Endothelial cell of umbilical vein (primary cell): ENCODE data around the gene ITGAE.
"Not testable (repeated sequence)": the region's sequence is repeated elsewhere in the genome, so short reads cannot be mapped to it uniquely, and the experiment has no call there.

Experiments
- CTCF ChIP-seq, 2 donors: IDR thresholded peaks; 1 replicate in 1 of 2; 2 replicates in 1 of 2; pipeline ENCODE4 v1.5.1; 2011; ENCODE audit warnings: low read length in 2 of 2, mild to moderate bottlenecking in 2 of 2, moderate library complexity in 2 of 2, control low read depth in 1 of 2, inconsistent platforms in 1 of 2, low read depth in 1 of 2; ENCODE audit not compliant: insufficient read depth in 1 of 2; ENCODE audit errors: extremely low read depth in 1 of 2
- POLR2A ChIP-seq: IDR thresholded peaks from 2 replicates; pipeline ENCODE4 v1.6.1; 2012; ENCODE audit warnings: low read depth, mild to moderate bottlenecking, control low read depth, low read length

- TF ChIP-seq POLR2A; CTCF (IDR thresholded peaks at IDR 0.05; ENCODE audit: extremely low read depth in 1 of 2, insufficient read depth in 1 of 2, low read depth in 1 of 2, low read length in 2 of 2): not testable (repeated sequence)
Observed at GRCh38 chr17:3785323-3785722, 15.7 kb downstream of the ITGAE start.
